GM21360 (cell line): Measurements from ENCODE around the gene BICDL2.

Source experiments
- ATAC-seq: cut with Tn5 transposase; IDR thresholded peaks from one replicate; pipeline ENCODE4 v1.9.1; 2021; ENCODE audit warnings: mild to moderate bottlenecking, moderate library complexity; ENCODE audit not compliant: unreplicated experiment

BICDL2 gene

GRCh38 chr16:3049921-3050481, 13.3 kb upstream of the BICDL2 start:
- no peak for ATAC-seq

- no peak for ATAC-seq
These were observed 10.6 kb upstream of the BICDL2 start for GRCh38 chr16:3047387-3047720.

- ATAC-seq = no peak
These were observed 10.1 kb upstream of the BICDL2 start for GRCh38 chr16:3046641-3047386.

GRCh38 chr16:3045758-3046640, 9.3 kb upstream of the BICDL2 start, which contains the start of gene MMP25:
Gene MMP25 (plus strand): TSS chr16:3046561. CDS start chr16:3046918, 357 bp downstream.
- ATAC-seq = no peak

GRCh38 chr16:3044708-3045107, 8.0 kb upstream of the BICDL2 start:
- ATAC-seq = no peak

DNA sequence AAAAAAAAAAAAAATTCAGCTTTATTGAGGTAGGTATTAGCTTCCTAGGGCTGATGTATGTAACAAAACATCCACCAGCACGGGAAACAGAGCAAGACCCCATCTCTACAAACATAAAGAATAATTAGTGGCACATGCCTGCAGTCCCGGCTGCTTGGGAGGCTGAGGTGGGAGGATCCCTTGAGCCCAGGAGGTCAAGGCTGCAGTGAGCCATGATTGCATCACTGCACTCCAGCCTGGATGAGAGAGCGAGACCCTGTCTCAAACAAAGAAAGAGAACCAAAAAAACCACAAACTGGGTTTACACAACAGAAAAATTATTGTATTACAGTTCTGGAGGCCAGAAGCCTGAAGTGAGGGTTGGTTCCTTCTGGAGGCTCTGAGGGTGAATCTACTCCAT, 5.6 kb upstream of the BICDL2 start:
- ATAC-seq = no peak

DNA sequence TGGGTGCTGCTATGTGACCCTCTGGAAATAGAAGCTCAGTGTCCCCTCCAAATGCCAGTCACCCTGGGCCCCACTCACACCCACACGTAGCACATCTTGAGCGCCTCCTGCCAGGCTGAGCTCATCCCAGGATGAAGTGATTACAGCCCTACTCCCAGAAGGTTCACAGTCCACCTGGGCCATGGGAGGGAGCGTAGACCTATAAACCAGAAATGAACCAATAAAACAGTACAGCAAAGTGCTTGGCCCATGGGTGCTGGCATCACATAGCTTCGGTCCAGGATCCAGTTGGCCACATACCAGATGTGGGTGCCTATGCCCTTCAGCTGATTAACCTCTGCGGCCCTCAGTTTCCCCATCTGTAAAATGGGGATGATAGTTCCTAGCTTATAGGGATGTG, 2.2 kb upstream of the BICDL2 start:
- no peak for ATAC-seq

DNA sequence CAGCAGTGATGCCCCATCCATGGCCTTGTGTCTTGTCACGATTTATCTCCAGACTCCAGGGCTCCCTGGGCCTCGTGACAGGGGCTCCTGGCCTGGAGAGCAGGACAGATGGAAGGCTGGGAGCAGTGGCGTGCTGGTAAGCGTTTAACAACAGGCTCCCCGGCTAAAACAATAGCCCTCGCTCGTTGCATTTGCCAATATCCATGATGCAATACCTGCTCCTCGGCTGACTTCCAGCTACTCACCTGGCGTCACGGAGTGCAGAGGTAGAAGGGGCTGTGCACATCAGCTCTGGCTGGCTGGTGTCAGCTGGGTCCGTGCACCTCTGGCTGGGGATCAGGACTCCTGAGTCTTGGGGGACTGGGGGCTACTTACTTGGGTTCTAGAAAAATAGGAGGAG, 1.5 kb upstream of the BICDL2 start:
- ATAC-seq = no peak

GRCh38 chr16:3035972-3036725, 595 bp downstream of the BICDL2 start:
- no peak for ATAC-seq

DNA sequence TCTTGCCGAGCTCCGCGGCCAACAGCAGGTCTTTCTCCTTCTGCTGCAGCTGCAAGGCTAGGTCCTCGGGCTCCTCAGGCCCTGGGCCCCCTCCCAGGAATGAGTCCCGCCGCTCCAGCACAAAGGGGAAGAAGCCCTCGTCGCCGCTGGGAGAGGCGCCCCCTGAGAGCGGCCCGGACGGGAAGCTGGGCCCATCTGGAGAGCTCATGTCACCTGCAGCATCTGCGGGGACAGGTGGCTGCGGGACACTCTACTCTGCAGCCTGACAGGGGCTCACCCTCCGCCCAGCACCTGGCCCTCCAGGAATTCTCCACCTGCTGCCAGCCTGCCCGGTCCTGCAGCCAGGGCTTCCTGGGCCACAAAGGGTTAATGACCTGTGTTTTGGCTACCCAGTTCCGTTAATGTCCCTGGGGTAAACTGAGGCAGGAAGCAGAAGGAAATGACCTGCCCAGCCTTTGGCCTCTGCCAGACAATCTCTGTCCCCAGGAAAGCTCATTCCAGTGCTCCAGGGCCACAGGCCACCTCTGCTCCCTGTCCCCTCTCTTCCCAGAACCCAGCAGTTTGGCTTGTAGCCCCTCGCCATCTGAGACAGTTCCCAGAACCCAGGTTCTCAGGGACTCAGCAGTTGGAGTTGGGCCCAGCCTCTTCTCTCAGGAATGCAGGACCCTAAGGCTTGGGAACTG, 1.3 kb downstream of the BICDL2 start:
- no peak for ATAC-seq

- ATAC-seq = no peak
These were observed 4.1 kb downstream of the BICDL2 start for GRCh38 chr16:3032624-3033023.

DNA sequence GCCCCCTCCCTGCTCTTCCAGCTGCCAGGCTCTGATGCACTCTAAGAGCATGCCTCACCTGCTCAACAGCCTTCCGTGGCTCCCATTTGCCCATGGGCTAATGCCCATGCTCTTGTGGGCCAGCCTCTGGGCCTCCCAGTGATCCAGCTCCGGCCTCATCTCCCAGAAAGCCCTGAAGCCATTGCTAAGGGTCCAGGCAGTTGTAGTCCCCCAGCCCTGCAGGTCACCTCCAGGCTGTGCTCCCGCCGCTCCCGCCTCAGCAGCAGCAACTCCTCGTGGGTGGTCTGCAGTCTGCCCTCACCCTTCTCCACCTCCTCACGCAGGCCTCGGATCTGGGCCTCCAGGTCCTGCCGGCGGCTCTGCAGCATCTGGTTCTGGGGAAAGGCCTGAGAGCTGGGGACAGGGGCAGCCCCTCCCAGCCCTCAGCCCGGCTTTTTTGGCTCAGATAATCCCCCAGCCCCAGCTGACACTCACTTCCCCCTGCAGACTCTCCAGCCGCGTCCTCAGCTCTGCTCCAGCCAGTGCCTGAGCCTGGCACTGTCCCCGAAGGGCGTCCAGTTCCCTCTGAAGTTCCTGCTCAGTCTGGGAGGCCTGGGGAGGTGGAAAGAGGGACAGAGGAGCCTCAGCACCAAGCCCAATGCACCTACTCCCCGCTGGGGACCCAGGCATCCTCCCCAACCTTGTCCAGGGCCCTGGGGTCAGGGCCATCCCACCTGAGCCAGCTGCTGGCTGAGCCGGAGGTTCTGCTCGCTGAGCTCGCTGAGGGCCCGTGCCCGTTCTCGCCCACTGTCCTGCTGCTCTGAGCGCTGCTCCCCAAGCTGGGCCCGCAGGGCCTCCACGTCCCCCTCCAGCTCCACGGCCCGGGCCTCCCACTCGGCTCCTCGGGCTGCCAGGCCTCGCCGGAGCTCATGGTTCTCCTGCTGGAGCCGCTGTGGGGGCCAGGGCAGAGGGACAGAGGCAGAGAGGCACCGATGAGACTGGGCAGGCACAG, 6.2 kb downstream of the BICDL2 start:
- no peak for ATAC-seq

DNA sequence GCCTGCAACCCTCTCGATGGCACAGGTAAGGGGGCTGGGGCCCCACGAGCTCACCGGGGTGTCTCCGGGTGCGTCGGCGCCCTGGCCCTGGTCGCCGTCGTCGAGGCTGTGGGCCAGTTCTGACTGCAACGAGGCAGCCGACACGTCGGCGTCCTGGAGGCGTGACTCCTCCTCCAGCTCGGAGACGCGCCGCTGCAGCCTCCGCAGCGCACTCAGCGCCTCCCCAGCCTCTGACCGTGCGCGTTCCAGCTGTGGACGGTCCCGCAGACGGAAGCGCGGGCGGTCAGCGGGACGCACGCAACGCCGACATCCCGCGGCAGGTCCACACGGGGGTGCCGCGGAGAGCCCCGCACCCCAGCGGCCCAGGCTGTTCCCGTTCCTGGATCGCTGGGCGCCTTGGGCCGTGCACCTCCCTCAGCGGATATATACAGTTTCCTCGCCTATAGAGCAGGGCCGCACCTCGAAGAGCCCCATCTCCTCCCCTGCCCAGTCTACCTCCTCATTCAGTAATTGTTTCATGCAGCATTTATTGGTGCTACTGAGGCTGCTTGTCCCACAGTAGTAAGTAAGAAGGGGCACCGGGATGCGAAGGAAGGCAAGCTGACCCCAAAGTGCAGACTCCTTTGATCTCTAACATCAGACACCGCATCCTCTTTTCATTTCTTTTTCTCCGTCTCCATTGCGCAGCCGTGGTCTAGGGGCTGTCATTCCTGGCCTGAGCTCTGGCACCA, 7.1 kb downstream of the BICDL2 start:
- ATAC-seq = no peak

GRCh38 chr16:3028716-3029319, 7.9 kb downstream of the BICDL2 start:
- no peak for ATAC-seq

DNA sequence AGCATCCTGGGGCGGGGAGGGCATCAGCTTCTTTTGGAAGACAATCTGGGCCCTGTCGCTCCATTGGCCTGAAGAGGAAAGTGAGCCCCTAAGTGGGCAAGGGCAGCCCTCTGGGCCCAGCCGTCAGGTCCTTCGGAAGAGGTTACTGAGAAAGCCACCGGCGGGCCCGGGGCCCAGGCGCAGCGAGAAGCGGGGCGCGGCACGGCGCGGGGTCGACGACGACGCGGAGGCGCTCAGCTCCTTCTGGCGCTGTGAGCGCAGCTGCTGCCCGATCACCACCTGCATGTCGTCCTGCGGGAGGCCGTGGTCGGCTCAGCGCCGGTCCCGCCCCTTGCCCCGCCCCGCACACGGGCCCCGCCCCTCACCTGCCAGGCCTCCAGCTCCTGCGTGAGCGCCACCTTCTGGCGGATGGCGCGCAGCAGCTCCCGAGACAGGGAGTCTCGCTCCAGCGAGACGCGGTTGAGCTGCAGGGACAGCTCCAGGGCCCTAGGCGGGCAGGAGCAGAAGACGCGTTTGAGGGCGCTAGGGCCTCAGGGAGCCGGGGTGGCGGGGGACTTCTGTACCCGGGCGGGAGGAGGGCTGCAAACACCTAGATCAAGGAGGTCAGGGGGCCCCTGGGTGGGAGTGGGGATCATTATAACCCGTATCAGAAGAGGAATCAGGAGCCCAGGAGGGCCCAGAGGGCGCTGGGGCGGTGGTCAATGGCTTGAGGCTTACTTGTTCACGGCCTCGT, 8.6 kb downstream of the BICDL2 start:
- ATAC-seq = no peak

- no peak for ATAC-seq
These were observed 9.3 kb downstream of the BICDL2 start for GRCh38 chr16:3027489-3027795.

DNA sequence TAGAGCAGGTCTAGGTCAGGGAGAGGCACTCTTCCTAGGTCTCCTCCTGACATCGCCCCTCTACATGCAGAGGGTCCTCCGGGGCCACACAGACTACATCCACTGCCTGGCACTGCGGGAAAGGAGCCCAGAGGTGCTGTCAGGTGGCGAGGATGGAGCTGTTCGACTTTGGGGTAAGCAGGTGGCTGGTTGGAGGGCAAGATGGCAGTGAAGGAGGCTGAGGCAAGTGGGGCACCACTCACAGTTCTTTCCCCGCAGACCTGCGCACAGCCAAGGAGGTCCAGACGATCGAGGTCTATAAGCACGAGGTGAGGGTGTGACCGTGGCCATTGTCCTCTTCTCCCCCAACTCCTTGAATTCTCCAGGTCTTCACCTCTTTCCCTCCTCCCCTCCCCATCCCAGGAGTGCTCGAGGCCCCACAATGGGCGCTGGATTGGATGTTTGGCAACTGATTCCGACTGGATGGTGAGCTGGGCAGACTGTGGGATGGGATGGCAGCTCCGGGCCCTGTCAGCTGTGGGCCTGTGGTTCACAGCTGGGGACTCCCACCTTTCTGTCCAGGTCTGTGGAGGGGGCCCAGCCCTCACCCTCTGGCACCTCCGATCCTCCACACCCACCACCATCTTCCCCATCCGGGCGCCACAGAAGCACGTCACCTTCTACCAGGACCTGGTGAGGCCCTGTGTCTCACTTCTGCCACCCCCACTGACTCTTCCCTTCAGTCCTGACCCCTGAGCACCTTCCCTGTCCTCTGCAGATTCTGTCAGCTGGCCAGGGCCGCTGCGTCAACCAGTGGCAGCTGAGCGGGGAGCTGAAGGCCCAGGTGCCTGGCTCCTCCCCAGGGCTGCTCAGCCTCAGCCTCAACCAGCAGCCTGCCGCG, 9.9 kb downstream of the BICDL2 start:
- no peak for ATAC-seq
